SHP77 treated with DMSO at 0.1 percent for 48 hours (cell line): ENCODE measurements around the gene APOE.

Source experiments
- DNase-seq: peaks from one replicate; lab custom pipeline; 2025; lab: John Stamatoyannopoulos, UW

APOE gene

GRCh38 chr19:44954649-44955504, 49.3 kb downstream of the APOE start, which contains the start of gene CLPTM1:
TSS of gene CLPTM1 (plus strand) at chr19:44955380. CDS start at chr19:44955396, 16 bp downstream.
- DNase-seq: peak; percentile 87

DNA sequence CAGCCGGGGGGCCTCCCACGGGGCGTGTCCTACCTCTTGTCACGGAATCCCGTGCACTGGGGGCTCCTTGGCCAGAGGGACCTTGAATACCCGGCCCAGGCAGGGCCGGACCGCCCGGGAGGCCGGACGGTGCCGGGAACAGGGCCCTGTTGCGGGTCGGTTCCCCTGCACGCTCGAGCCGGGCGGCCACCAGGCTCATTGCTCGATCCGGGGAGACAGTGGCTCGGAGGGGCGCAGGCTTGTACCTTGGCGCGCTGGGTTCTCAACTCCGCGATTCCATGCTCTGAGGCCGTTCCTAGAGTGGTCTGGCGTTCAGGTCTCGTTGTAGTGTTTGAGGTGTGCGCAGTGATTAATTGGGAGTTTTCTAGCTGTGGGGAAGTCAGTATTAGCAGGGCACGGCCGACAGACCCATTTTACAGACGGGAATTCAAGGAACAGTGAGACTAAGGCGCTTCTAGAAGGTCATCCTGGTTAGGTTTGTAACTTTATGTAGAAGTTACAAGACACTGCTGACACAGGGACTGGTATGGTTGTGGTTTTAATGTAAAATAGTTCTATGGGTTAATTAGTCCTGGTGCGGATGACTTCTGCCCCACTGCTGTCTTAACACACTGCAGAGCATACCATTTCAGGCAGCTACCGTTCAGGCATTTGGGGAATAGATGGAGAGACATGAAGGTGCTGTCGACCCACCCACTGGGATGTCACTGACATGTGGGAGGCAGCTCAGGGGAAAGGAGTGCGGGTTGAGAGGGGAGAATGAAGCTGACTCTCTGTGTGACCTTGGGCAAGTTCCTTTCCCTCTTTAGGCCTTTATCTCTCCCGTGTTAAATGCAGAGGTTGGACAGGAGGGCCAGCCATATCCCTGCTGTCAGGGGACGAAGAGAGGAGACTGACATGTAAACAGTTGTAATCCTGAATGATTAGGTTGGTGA, 50.2 kb downstream of the APOE start:
- DNase-seq: no peak

GRCh38 chr19:44957526-44957925, 51.9 kb downstream of the APOE start:
- DNase-seq: no peak

DNA sequence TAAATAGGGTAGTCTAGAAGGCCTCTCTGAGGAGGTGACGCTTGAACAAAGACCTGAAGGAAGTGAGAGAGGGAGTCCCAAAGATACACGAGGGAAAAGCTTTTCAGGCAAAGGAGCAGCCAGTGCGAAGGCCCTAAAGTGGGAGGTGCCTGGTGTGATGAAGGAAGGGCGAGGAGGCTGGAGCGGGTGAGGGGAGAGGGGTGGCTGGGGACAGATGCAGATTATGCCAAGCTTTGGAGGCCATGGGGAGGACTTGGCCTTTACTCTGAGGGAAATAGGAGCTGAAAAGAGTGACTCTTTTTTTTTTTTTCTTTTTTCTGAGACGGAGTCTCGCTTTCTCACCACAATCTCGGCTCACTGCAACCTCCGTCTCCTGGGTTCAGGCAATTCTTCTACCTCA, 52.5 kb downstream of the APOE start:
- DNase-seq: no peak
